IMR-90 (cell line): ENCODE results near the gene KIR2DL4. TPM values are rescaled to one million over a fixed set of nuclear protein-coding genes. Genes with fewer than 3 reads are reported as not detected.
"Not testable (repeated sequence)": the region's sequence is repeated elsewhere in the genome, so short reads cannot be mapped to it uniquely, and the experiment has no call there.

Experiments
- ATAC-seq: fragments of 200-7000 bp; cut with Tn5 transposase; 2 replicates; pipeline ENCODE4 v1.9.1; 2020; ENCODE audit warnings: low read depth, mild to moderate bottlenecking, moderate library complexity
- BruUV-seq: library from RNA; stranded (reverse); fragments of 400-500 nt; replicated peaks from 2 replicates; lab custom pipeline; 2021; lab: Mats Ljungman, UMichigan
- CTCF ChIA-PET: fragments of 300-600 bp; formaldehyde crosslinking; extraction: SDS; loops from one replicate; lab custom pipeline; 2021; ENCODE audit warnings: antibody characterized with exemption; lab: Yijun Ruan, JAX
- POLR2A ChIA-PET: fragments of 300-600 bp; sonication (Branson Sonifier 250); formaldehyde crosslinking; loops from one replicate; lab custom pipeline; 2022; ENCODE audit warnings: antibody characterized with exemption; ENCODE audit not compliant: unreplicated experiment; lab: Charles Lee
- DNase-seq: peaks from one replicate; pipeline ENCODE4 v3.0.0; 2013
- H2AFZ ChIP-seq: replicated peaks from 2 replicates; pipeline ENCODE3; 2013; ENCODE audit warnings: low read length, mild to moderate bottlenecking; ENCODE audit not compliant: poor library complexity
- H2AK5ac ChIP-seq: 2 replicates; pipeline ENCODE4 v1.6.1; 2013; ENCODE audit warnings: low read depth, low read length, inconsistent platforms
- H2AK9ac ChIP-seq: replicated peaks from 2 replicates; pipeline ENCODE3; 2013; ENCODE audit warnings: mild to moderate bottlenecking, low read depth, low read length, moderate library complexity; ENCODE audit not compliant: poor library complexity
- H2BK120ac ChIP-seq: 2 replicates; pipeline ENCODE4 v1.6.1; 2013; ENCODE audit warnings: low read depth, low read length, inconsistent platforms
- H2BK15ac ChIP-seq: 3 replicates; pipeline ENCODE4 v1.6.1; 2013; ENCODE audit warnings: low read depth, low read length, inconsistent platforms
- H2BK20ac ChIP-seq: 2 replicates; pipeline ENCODE4 v1.6.1; 2013; ENCODE audit warnings: low read depth, mild to moderate bottlenecking, inconsistent platforms, low read length, moderate library complexity
- H2BK5ac ChIP-seq: 2 replicates; pipeline ENCODE4 v1.6.1; 2013; ENCODE audit warnings: mild to moderate bottlenecking, low read depth, low read length, inconsistent platforms; ENCODE audit not compliant: poor library complexity, severe bottlenecking
- H3K14ac ChIP-seq: replicated peaks from 2 replicates; pipeline ENCODE4 v1.6.1; 2013; ENCODE audit warnings: low read depth, low read length, inconsistent platforms
- H3K18ac ChIP-seq: 2 replicates; pipeline ENCODE4 v1.6.1; 2013; ENCODE audit warnings: low read depth, low read length, control low read depth
- H3K23ac ChIP-seq: 2 replicates; pipeline ENCODE4 v1.6.1; 2013; ENCODE audit warnings: low read depth, low read length, inconsistent platforms
- H3K27ac ChIP-seq: 2 replicates; pipeline ENCODE4 v1.5.1; 2013; ENCODE audit warnings: mild to moderate bottlenecking, control low read depth, low read length; ENCODE audit not compliant: insufficient read depth
- H3K27me3 ChIP-seq: 2 replicates; pipeline ENCODE4 v1.6.1; 2013; ENCODE audit warnings: low read length; ENCODE audit not compliant: control insufficient read depth, insufficient read depth
- H3K36me3 ChIP-seq: 2 replicates; pipeline ENCODE4 v1.6.1; 2013; ENCODE audit warnings: low read length, mixed read lengths; ENCODE audit not compliant: control insufficient read depth, insufficient read depth
- H3K4ac ChIP-seq: 2 replicates; pipeline ENCODE4 v1.6.1; 2013; ENCODE audit warnings: low read depth, low read length, inconsistent platforms
- H3K4me1 ChIP-seq: 2 replicates; pipeline ENCODE4 v1.6.1; 2013; ENCODE audit warnings: low read length, mixed read lengths; ENCODE audit not compliant: control insufficient read depth, insufficient read depth
- H3K4me2 ChIP-seq: 2 replicates; pipeline ENCODE4 v1.6.1; 2013; ENCODE audit warnings: low read depth, mild to moderate bottlenecking, control low read depth, low read length, moderate library complexity
- H3K4me3 ChIP-seq: 2 replicates; pipeline ENCODE4 v1.5.1; 2013; ENCODE audit warnings: low read depth, mild to moderate bottlenecking, control low read depth, low read length, moderate library complexity; ENCODE audit not compliant: insufficient read depth
- H3K56ac ChIP-seq: 2 replicates; pipeline ENCODE4 v1.6.1; 2013; ENCODE audit warnings: low read length, inconsistent platforms; ENCODE audit not compliant: insufficient read depth; ENCODE audit errors: extremely low read depth
- H3K79me1 ChIP-seq, 2 experiments: 2 replicates each; pipeline ENCODE4 v1.6.1; 2013; ENCODE audit warnings: low read length in 2 of 2, inconsistent platforms in 1 of 2, low read depth in 1 of 2
- H3K9ac ChIP-seq: 2 replicates; pipeline ENCODE4 v1.6.1; 2013; ENCODE audit warnings: low read depth, low read length, control low read depth
- H3K9me1 ChIP-seq: 2 replicates; pipeline ENCODE4 v1.6.1; 2013; ENCODE audit warnings: low read length, inconsistent platforms; ENCODE audit not compliant: insufficient read depth
- H3K9me3 ChIP-seq: 2 replicates; pipeline ENCODE4 v1.6.1; 2013; ENCODE audit warnings: low read length; ENCODE audit not compliant: control insufficient read depth, insufficient read depth
- H4K20me1 ChIP-seq: 2 replicates; pipeline ENCODE4 v1.6.1; 2013; ENCODE audit warnings: low read length, inconsistent platforms; ENCODE audit not compliant: insufficient read depth
- H4K5ac ChIP-seq: 2 replicates; pipeline ENCODE4 v1.6.1; 2013; ENCODE audit warnings: mild to moderate bottlenecking, low read depth, low read length, control low read depth
- H4K8ac ChIP-seq, 2 experiments: 2 replicates each; pipeline ENCODE4 v1.6.1; 2013; ENCODE audit warnings: low read depth in 2 of 2, low read length in 2 of 2, control low read depth in 1 of 2, inconsistent platforms in 1 of 2
- H4K91ac ChIP-seq: 2 replicates; pipeline ENCODE4 v1.6.1; 2013; ENCODE audit warnings: low read depth, low read length, inconsistent platforms; ENCODE audit not compliant: insufficient read depth
- WGBS, 2 experiments: methylation state at CpG; one replicate each; pipeline versions ENCODE4 v1.1.5 to v1.1.7; 2013; ENCODE audit warnings: missing lambda C conversion rate in 2 of 2; ENCODE audit not compliant: insufficient read length in 1 of 2; ENCODE audit errors: extremely low coverage in 2 of 2; 5-methylcytosine and 5-hydroxymethylcytosine counted together
- dilution Hi-C: fragments of 300-500 bp; cut with HindIII; formaldehyde crosslinking; loops from one replicate; pipeline ENCODE4 v1.14.3; 2018; ENCODE audit warnings: low sequenced_read_pairs; ENCODE audit not compliant: unreplicated experiment
- in situ Hi-C: fragments of 300-500 bp; cut with MboI; formaldehyde crosslinking; loops from 3 replicates; pipeline ENCODE4 v1.14.3; 2019; ENCODE audit warnings: low sequenced_read_pairs, inconsistent platforms, mixed read lengths
- intact Hi-C: fragments of 100-400 bp; cut with micrococcal nuclease; formaldehyde crosslinking; loops from 2 replicates; pipeline ENCODE4 v1.10.0; 2022
- polyA plus RNA-seq, 3 experiments: library from polyadenylated mRNA; depleted of rRNA; stranded (reverse); fragments of >200 nt; gene quantifications; 2 replicates each; pipeline ENCODE4 v1.2.3, GENCODE V29; 2012; ENCODE audit warnings: low replicate concordance in 1 of 3
- total RNA-seq: library from RNA; depleted of rRNA; stranded (reverse); fragments of >200 nt; gene quantifications from 2 replicates; pipeline ENCODE4 v1.2.3, GENCODE V29; 2012

Gene KIR2DL4
- total and polyA plus RNA-seq, 2 of the 4 experiments (the other 2 are of a cell fraction): not detected

DNA sequence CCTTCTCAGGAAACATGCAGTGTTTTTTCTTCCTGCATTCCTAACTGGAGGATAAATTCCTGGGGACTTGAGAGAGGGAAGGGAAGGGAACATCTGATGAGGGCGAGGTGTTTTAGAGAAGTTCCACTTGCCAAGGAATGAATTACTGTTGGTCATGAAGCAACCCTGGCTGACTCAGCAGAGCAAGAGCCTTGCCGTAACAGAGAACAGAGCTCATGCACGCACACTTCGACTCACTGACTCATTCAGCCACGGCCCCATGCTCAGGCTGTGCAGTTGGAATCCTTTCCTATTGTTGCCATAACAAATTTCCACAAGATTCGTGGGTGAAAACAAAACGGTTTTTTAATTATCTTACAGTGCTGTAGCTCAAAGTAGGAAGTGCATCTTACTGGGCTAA, 21.9 kb downstream of the KIR2DL4 start:
- H2AK5ac ChIP-seq, H3K4me2 ChIP-seq, H4K20me1 ChIP-seq, H4K91ac ChIP-seq, intact Hi-C loops, POLR2A ChIA-PET, H2AK9ac ChIP-seq, H3K4me3 ChIP-seq, H3K27ac ChIP-seq, H3K36me3 ChIP-seq, H3K4me1 ChIP-seq, H3K27me3 ChIP-seq, CTCF ChIA-PET, H3K79me1 ChIP-seq, H3K23ac ChIP-seq, H3K9ac ChIP-seq, H3K18ac ChIP-seq, H4K5ac ChIP-seq, H2BK20ac ChIP-seq, BruUV-seq, H3K9me1 ChIP-seq, DNase-seq, in situ Hi-C loops, H2AFZ ChIP-seq, H3K14ac ChIP-seq, dilution Hi-C loops, H2BK15ac ChIP-seq, H3K4ac ChIP-seq, H2BK120ac ChIP-seq, H3K56ac ChIP-seq, ATAC-seq, H2BK5ac ChIP-seq, H4K8ac ChIP-seq: not testable (repeated sequence)
- peaks cover 10% of the 10 kb centered on the region; the same call in 1 of the 2 replicates for H3K9me3 ChIP-seq
- WGBS, 2 experiments: 80% methylated on average over 1 of the region's 7 CpGs; no CpG with 5 or more reads in 1 of the 2 experiments

DNA sequence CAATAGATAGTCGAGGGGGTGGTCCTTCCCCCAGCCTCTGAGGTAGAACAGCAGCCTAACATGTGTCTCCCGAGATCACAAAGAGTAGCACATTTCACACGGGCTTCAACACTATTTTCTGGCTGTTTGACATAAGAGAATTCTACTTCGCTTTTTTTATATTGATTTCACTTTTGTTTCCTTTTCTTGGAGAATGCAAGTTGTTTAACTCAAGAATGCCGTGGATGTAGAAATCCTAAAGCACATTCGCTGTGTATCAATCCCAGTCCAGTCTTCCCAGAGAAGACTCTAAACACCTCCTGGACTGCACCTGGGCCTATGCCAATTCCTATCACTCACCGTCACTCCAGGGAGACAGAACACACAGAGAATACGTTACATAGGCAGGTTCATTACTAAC, 24.7 kb downstream of the KIR2DL4 start:
- in situ Hi-C loops, intact Hi-C loops, H3K27me3 ChIP-seq, H3K4ac ChIP-seq, POLR2A ChIA-PET, H3K4me1 ChIP-seq, H3K18ac ChIP-seq, H3K14ac ChIP-seq, H2BK15ac ChIP-seq, dilution Hi-C loops, H4K20me1 ChIP-seq, H2AK5ac ChIP-seq, H3K9me1 ChIP-seq, BruUV-seq, H2BK20ac ChIP-seq, H2BK120ac ChIP-seq, H3K56ac ChIP-seq, H2BK5ac ChIP-seq, H3K4me3 ChIP-seq, H4K8ac ChIP-seq, H2AK9ac ChIP-seq, H2AFZ ChIP-seq, H3K9me3 ChIP-seq, H4K5ac ChIP-seq, H3K4me2 ChIP-seq, H3K36me3 ChIP-seq, CTCF ChIA-PET, H3K79me1 ChIP-seq, H3K27ac ChIP-seq, DNase-seq, H3K23ac ChIP-seq, H3K9ac ChIP-seq, H4K91ac ChIP-seq, ATAC-seq: not testable (repeated sequence)
- no CpG with 5 or more reads among the region's 8 CpGs for WGBS, 2 experiments
